H1 (cell line): ENCODE data around the gene MOCS1. TPM values are rescaled to one million over a fixed set of nuclear protein-coding genes. Genes with fewer than 3 reads are reported as not detected.

Experiments
- CTCF ChIA-PET: fragments of 300-600 bp; sonication (Branson Sonifier 250); formaldehyde crosslinking; loops from one replicate; lab custom pipeline; 2021; ENCODE audit not compliant: partially characterized antibody; lab: Charles Lee
- POLR2A ChIA-PET: fragments of 300-600 bp; sonication (Branson Sonifier 250); formaldehyde crosslinking; loops from one replicate; lab custom pipeline; 2021; ENCODE audit warnings: inconsistent platforms; ENCODE audit not compliant: partially characterized antibody; lab: Charles Lee
- DNase-seq, 2 experiments: peaks; one replicate each; pipeline versions ENCODE4 v3.0.0 to v3.0.0-alpha.2; 2010 to 2022; ENCODE audit warnings: low spot score in 2 of 2, low read depth in 1 of 2, mixed read lengths in 1 of 2
- FAIRE-seq: peaks from 2 replicates; lab custom pipeline; 2011; peaks lifted over from hg19 to GRCh38; lab: Jason Lieb, UNC
- H2AFZ ChIP-seq: 2 replicates; pipeline ENCODE4 v1.8.1; 2012; ENCODE audit warnings: low read length, inconsistent platforms
- H2AK5ac ChIP-seq: 2 replicates; pipeline ENCODE4 v1.6.1; 2013; ENCODE audit warnings: low read depth, low read length
- H2BK120ac ChIP-seq: replicated peaks from 2 replicates; pipeline ENCODE3; 2013; ENCODE audit warnings: low read depth, low read length, inconsistent platforms
- H2BK12ac ChIP-seq: 2 replicates; pipeline ENCODE4 v1.6.1; 2013; ENCODE audit warnings: low read depth, low read length
- H2BK15ac ChIP-seq: 2 replicates; pipeline ENCODE4 v1.6.1; 2013; ENCODE audit warnings: low read length
- H2BK20ac ChIP-seq: 2 replicates; pipeline ENCODE4 v1.6.1; 2013; ENCODE audit warnings: low read length
- H2BK5ac ChIP-seq: 2 replicates; pipeline ENCODE4 v1.6.1; 2013; ENCODE audit warnings: low read depth, low read length
- H3K14ac ChIP-seq: 2 replicates; pipeline ENCODE4 v1.6.1; 2013; ENCODE audit warnings: inconsistent platforms; ENCODE audit not compliant: insufficient read length
- H3K18ac ChIP-seq: 2 replicates; pipeline ENCODE4 v1.6.1; 2013; ENCODE audit warnings: low read length; ENCODE audit errors: extremely low read depth
- H3K23ac ChIP-seq: 2 replicates; pipeline ENCODE4 v1.6.1; 2013; ENCODE audit warnings: inconsistent platforms; ENCODE audit not compliant: insufficient read length
- H3K23me2 ChIP-seq: 2 replicates; pipeline ENCODE4 v1.6.1; 2013; ENCODE audit warnings: low read depth, low read length
- H3K27ac ChIP-seq: 2 replicates; pipeline ENCODE4 v1.6.1; 2011; ENCODE audit warnings: low read depth, low read length, inconsistent platforms
- H3K27me3 ChIP-seq, 4 experiments: replicated peaks in 1 of 4; 1 replicate in 1 of 4; 2 replicates in 3 of 4; pipeline versions ENCODE4 v1.6.1 to v1.8.1; 2011 to 2013; ENCODE audit warnings: low read length in 3 of 4, mild to moderate bottlenecking in 3 of 4, inconsistent platforms in 2 of 4, mixed read lengths in 2 of 4, moderate library complexity in 1 of 4; ENCODE audit not compliant: control insufficient read depth in 3 of 4, insufficient read depth in 3 of 4; ENCODE audit errors: extremely low read depth in 1 of 4
- H3K36me3 ChIP-seq, 4 experiments: 2 replicates each; pipeline versions ENCODE4 v1.6.1 to v1.8.1; 2011 to 2013; ENCODE audit warnings: mild to moderate bottlenecking in 4 of 4, low read length in 3 of 4, moderate library complexity in 2 of 4, control low read depth in 1 of 4, inconsistent platforms in 1 of 4; ENCODE audit not compliant: insufficient read depth in 4 of 4, control insufficient read depth in 2 of 4
- H3K4ac ChIP-seq: replicated peaks from 2 replicates; pipeline ENCODE3; 2013; ENCODE audit warnings: low read length, low read depth, mixed read lengths, inconsistent platforms; ENCODE audit not compliant: insufficient read length
- H3K4me1 ChIP-seq, 4 experiments: replicated peaks in 1 of 4; 1 replicate in 1 of 4; 2 replicates in 3 of 4; pipeline versions ENCODE4 v1.6.1 to v1.8.1; 2011 to 2013; ENCODE audit warnings: low read length in 3 of 4, inconsistent platforms in 2 of 4, mixed read lengths in 1 of 4; ENCODE audit not compliant: insufficient read depth in 4 of 4, control insufficient read depth in 3 of 4
- H3K4me2 ChIP-seq, 2 experiments: 2 replicates each; pipeline versions ENCODE4 v1.6.1 to v1.8.1; 2011 to 2013; ENCODE audit warnings: low read depth in 2 of 2, low read length in 2 of 2, control low read depth in 1 of 2, inconsistent platforms in 1 of 2, mild to moderate bottlenecking in 1 of 2; ENCODE audit not compliant: insufficient read depth in 1 of 2
- H3K4me3 ChIP-seq, 4 experiments: fragments of 200-600, 300-600 bp in 1 of 4; sonication (generic), shearing (Covaris generic), sonication (Bioruptor Twin) in 1 of 4; 2 replicates each; pipeline versions ENCODE4 v1.5.1 to v1.8.1; 2011 to 2016; ENCODE audit warnings: low read length in 4 of 4, low read depth in 3 of 4, control low read depth in 2 of 4, inconsistent platforms in 2 of 4, mild to moderate bottlenecking in 2 of 4, mixed read lengths in 1 of 4, moderate library complexity in 1 of 4; ENCODE audit not compliant: insufficient read depth in 2 of 4; ENCODE audit errors: extremely low read depth in 1 of 4
- H3K56ac ChIP-seq: replicated peaks from 2 replicates; pipeline ENCODE3; 2013; ENCODE audit warnings: low read depth, mild to moderate bottlenecking, mixed read lengths, low read length, inconsistent platforms; ENCODE audit not compliant: insufficient read length
- H3K79me1 ChIP-seq: 2 replicates; pipeline ENCODE4 v1.6.1; 2013; ENCODE audit warnings: low read depth, low read length, control low read depth
- H3K79me2 ChIP-seq, 2 experiments: 2 replicates each; pipeline versions ENCODE4 v1.6.1 to v1.8.1; 2012 to 2013; ENCODE audit warnings: low read length in 2 of 2, mild to moderate bottlenecking in 2 of 2, inconsistent platforms in 1 of 2; ENCODE audit not compliant: insufficient read depth in 2 of 2, control insufficient read depth in 1 of 2
- H3K9ac ChIP-seq, 4 experiments: replicated peaks in 1 of 4; 1 replicate in 1 of 4; 2 replicates in 3 of 4; pipeline versions ENCODE4 v1.6.1 to v1.8.1; 2011 to 2013; ENCODE audit warnings: low read depth in 3 of 4, low read length in 3 of 4, control low read depth in 2 of 4, mild to moderate bottlenecking in 2 of 4, moderate library complexity in 2 of 4, inconsistent platforms in 1 of 4; ENCODE audit errors: extremely low read depth in 1 of 4
- H3K9me3 ChIP-seq, 2 experiments: 2 replicates each; pipeline versions ENCODE4 v1.6.1 to v1.8.1; 2012 to 2013; ENCODE audit warnings: mild to moderate bottlenecking in 2 of 2, moderate library complexity in 2 of 2, control low read depth in 1 of 2, inconsistent platforms in 1 of 2, low read depth in 1 of 2, low read length in 1 of 2, mixed read lengths in 1 of 2; ENCODE audit not compliant: insufficient read depth in 2 of 2
- H4K20me1 ChIP-seq, 2 experiments: replicated peaks in 1 of 2; 2 replicates each; pipeline versions ENCODE3 to v1.8.1; 2011 to 2013; ENCODE audit warnings: inconsistent platforms in 2 of 2, low read length in 2 of 2, mild to moderate bottlenecking in 1 of 2; ENCODE audit not compliant: insufficient read depth in 2 of 2, control insufficient read depth in 1 of 2
- H4K5ac ChIP-seq: 2 replicates; pipeline ENCODE4 v1.6.1; 2013; ENCODE audit warnings: low read length, low read depth, mixed read lengths, inconsistent platforms; ENCODE audit not compliant: insufficient read length
- H4K8ac ChIP-seq: 2 replicates; pipeline ENCODE4 v1.8.0; 2013; ENCODE audit warnings: mild to moderate bottlenecking, moderate library complexity, low read length, inconsistent platforms; ENCODE audit not compliant: insufficient read depth; ENCODE audit errors: extremely low read depth
- H4K91ac ChIP-seq: replicated peaks from 2 replicates; pipeline ENCODE3; 2013; ENCODE audit warnings: low read length, mixed read lengths, inconsistent platforms; ENCODE audit not compliant: insufficient read length
- ATF2 ChIP-seq: IDR thresholded peaks from 2 replicates; pipeline ENCODE4 v1.6.1; 2012; ENCODE audit warnings: low read length, inconsistent platforms
- CBX5 ChIP-seq: fragments of 300-800, 300-1000 bp; sonication (generic); IDR thresholded peaks from 2 replicates; pipeline ENCODE4 v1.7.1; 2016; ENCODE audit warnings: antibody characterized with exemption, low read length, low read depth
- EGR1 ChIP-seq: IDR thresholded peaks from 2 replicates; pipeline ENCODE4 v1.6.1; 2011; ENCODE audit warnings: low read depth, low read length, borderline replicate concordance
- EP300 ChIP-seq, 2 experiments: IDR thresholded peaks; 1 replicate in 1 of 2; 2 replicates in 1 of 2; pipeline ENCODE4 v1.6.1; 2011 to 2012; ENCODE audit warnings: low read depth in 2 of 2, low read length in 2 of 2, mild to moderate bottlenecking in 2 of 2, borderline replicate concordance in 1 of 2, inconsistent platforms in 1 of 2, moderate library complexity in 1 of 2
- GABPA ChIP-seq: IDR thresholded peaks from 2 replicates; pipeline ENCODE4 v1.6.1; 2011; ENCODE audit warnings: mild to moderate bottlenecking, low read length, moderate library complexity, borderline replicate concordance; ENCODE audit not compliant: insufficient read depth
- HDAC2 ChIP-seq, 2 experiments: fragments of 300-600 bp in 1 of 2; sonication (generic) in 1 of 2; IDR thresholded peaks; 2 replicates each; pipeline ENCODE4 v1.6.1; 2011 to 2012; ENCODE audit warnings: low read depth in 2 of 2, low read length in 2 of 2, mild to moderate bottlenecking in 2 of 2, moderate library complexity in 2 of 2, borderline replicate concordance in 1 of 2, inconsistent platforms in 1 of 2
- JUND ChIP-seq: IDR thresholded peaks from 2 replicates; pipeline ENCODE4 v1.6.1; 2011; ENCODE audit warnings: mild to moderate bottlenecking, improper control_type of control experiment, low read length
- POU5F1 ChIP-seq: IDR thresholded peaks from 2 replicates; pipeline ENCODE4 v1.6.1; 2011; ENCODE audit warnings: low read depth, mild to moderate bottlenecking, low read length, moderate library complexity
- SIRT6 ChIP-seq: IDR thresholded peaks from one replicate; pipeline ENCODE4 v1.7.1; 2012; ENCODE audit warnings: low read length, inconsistent platforms
- TCF12 ChIP-seq: IDR thresholded peaks from 2 replicates; pipeline ENCODE4 v1.6.1; 2011; ENCODE audit warnings: low read depth, mild to moderate bottlenecking, low read length
- TEAD4 ChIP-seq: IDR thresholded peaks from 2 replicates; pipeline ENCODE4 v1.6.1; 2012; ENCODE audit warnings: low read depth, low read length, inconsistent platforms, mixed read lengths
- ZNF274 ChIP-seq: IDR thresholded peaks from 2 replicates; pipeline ENCODE4 v1.7.0; 2012; ENCODE audit warnings: low read length, borderline replicate concordance; ENCODE audit errors: extremely low read depth
- WGBS, 2 experiments: shearing (Covaris generic) in 1 of 2; methylation state at CpG; one replicate each; pipeline versions ENCODE4 v1.1.6 to v1.1.7; 2013 to 2015; ENCODE audit warnings: low lambda C conversion rate in 2 of 2, mixed read lengths in 2 of 2, inconsistent platforms in 1 of 2, low coverage in 1 of 2, missing lambda C conversion rate in 1 of 2; ENCODE audit not compliant: insufficient replicate concordance in 2 of 2, insufficient coverage in 1 of 2, insufficient read length in 1 of 2; ENCODE audit errors: extremely low coverage in 1 of 2, missing lambda C conversion rate in 1 of 2; 5-methylcytosine and 5-hydroxymethylcytosine counted together
- polyA plus RNA-seq, 7 experiments: library from polyadenylated mRNA; depleted of rRNA in 3 of 7; stranded (reverse) in 5 of 7; unstranded in 2 of 7; fragments of >200 nt in 5 of 7; fragments of 200-250 nt in 2 of 7; gene quantifications; 1 replicate in 5 of 7; 2 replicates in 1 of 7; 4 replicates in 1 of 7; pipeline versions ENCODE4 v1.2.1 to v1.2.3, GENCODE V29; 2011 to 2013; ENCODE audit warnings: missing spikeins in 2 of 7, mixed read lengths in 2 of 7
- total RNA-seq: library from RNA; stranded (reverse); fragmentation: NEBNext Ultra II Directional; extraction: Animal tissue kit (Norgen Biotek cat#: 25700); gene quantifications from 2 replicates; pipeline ENCODE4 v1.2.1, GENCODE V29; 2021

The MOCS1 gene
- total and polyA plus RNA-seq, 2 of the 8 experiments (the other 6 are each of a cell fraction or from before 2014, with no cell fraction given), result 13.4 to 19.7 TPM

GRCh38 chr6:39961178-39961577 is 26.9 kb upstream of the MOCS1 start:
- H3K79me1 ChIP-seq, result no peaks in the 10 kb centered on the region
- no peak overlapping the region for H3K4me2 ChIP-seq
- no peak overlapping the region for H4K5ac ChIP-seq
- no peak overlapping the region for H2BK120ac ChIP-seq
- H3K4me3 ChIP-seq, result no peak overlapping the region
- no peaks in the 10 kb centered on the region for H3K36me3 ChIP-seq
- WGBS, 2 experiments, result 93% methylated on average over 5 of the region's 5 CpGs; no CpG with 5 or more reads in 1 of the 2 experiments
- H2BK5ac ChIP-seq, result no peak overlapping the region
- ChIA-PET POLR2A (no interaction called here), CTCF (interaction anchor here (0.5 kb wide), 1 partner anchor 68 kb away, joined by 3 read pairs; no protein-coding TSS in a partner anchor)
- TF ChIP-seq CBX5 (no peak), ATF2 (no peak), SIRT6 (no peak), TEAD4 (no peak), JUND (no peak), HDAC2 (IDR thresholded peaks at IDR 0.05; ENCODE audit: borderline replicate concordance in 1 of 2, low read depth in 2 of 2, low read length in 2 of 2) (no peak), POU5F1 (no peak), EP300 (IDR thresholded peaks at IDR 0.05; ENCODE audit: borderline replicate concordance in 1 of 2, low read depth in 2 of 2, low read length in 2 of 2) (no peak), ZNF274 (no peak), EGR1 (no peak), TCF12 (no peak), GABPA (no peak)
- H3K4ac ChIP-seq, result no peak overlapping the region
- H3K27ac ChIP-seq, result no peak overlapping the region
- no peak overlapping the region for H3K14ac ChIP-seq
- H3K27me3 ChIP-seq, result peaks cover 0 to 2% (median 0%) of the 10 kb centered on the region in 4 experiments; a peak in 1 of 7 replicates
- DNase-seq, result no peak
- no peak overlapping the region for H2BK12ac ChIP-seq
- H4K91ac ChIP-seq, result no peak overlapping the region
- no peaks in the 10 kb centered on the region for H3K23me2 ChIP-seq
- no peak overlapping the region for H3K9ac ChIP-seq
- H3K56ac ChIP-seq, result no peak overlapping the region
- no peak overlapping the region for H2BK15ac ChIP-seq
- H4K20me1 ChIP-seq, result no peaks in the 10 kb centered on the region
- H4K8ac ChIP-seq, result no peak overlapping the region
- no peak overlapping the region for H2AFZ ChIP-seq
- no peaks in the 10 kb centered on the region for H3K4me1 ChIP-seq
- FAIRE-seq, result no peak
- no peaks in the 10 kb centered on the region for H3K9me3 ChIP-seq
- no peak overlapping the region for H3K23ac ChIP-seq
- no peak overlapping the region for H2AK5ac ChIP-seq
- no peaks in the 10 kb centered on the region for H3K79me2 ChIP-seq
- no peak overlapping the region for H3K18ac ChIP-seq
- H2BK20ac ChIP-seq, result no peak overlapping the region
